Rectal smooth muscle tissue (tissue), 1 donor: ENCODE measurements around the gene CPOX.

Experiments
- H3K27ac ChIP-seq: one replicate; pipeline ENCODE4 v1.7.0; 2013; ENCODE audit warnings: low read depth, low read length, inconsistent platforms
- H3K27me3 ChIP-seq: one replicate; pipeline ENCODE4 v1.7.0; 2013; ENCODE audit warnings: low read length; ENCODE audit not compliant: control insufficient read depth, insufficient read depth
- H3K36me3 ChIP-seq: one replicate; pipeline ENCODE4 v1.7.0; 2013; ENCODE audit warnings: low read length; ENCODE audit not compliant: control insufficient read depth, insufficient read depth
- H3K4me1 ChIP-seq: one replicate; pipeline ENCODE4 v1.7.0; 2013; ENCODE audit warnings: low read length; ENCODE audit not compliant: control insufficient read depth, insufficient read depth
- H3K4me3 ChIP-seq: one replicate; pipeline ENCODE4 v1.7.0; 2013; ENCODE audit warnings: low read length
- H3K9ac ChIP-seq: one replicate; pipeline ENCODE4 v1.7.0; 2013; ENCODE audit warnings: low read length

Gene CPOX

GRCh38 chr3:98608029-98608428 lies 14.6 kb upstream of the CPOX start:
- no peaks in the 10 kb centered on the region for H3K36me3 ChIP-seq
- H3K4me3 ChIP-seq, result no peak overlapping the region
- no peak overlapping the region for H3K27ac ChIP-seq
- no peaks in the 10 kb centered on the region for H3K27me3 ChIP-seq
- no peaks in the 10 kb centered on the region for H3K4me1 ChIP-seq
- no peak overlapping the region for H3K9ac ChIP-seq

GRCh38 chr3:98603580-98603979 lies 10.2 kb upstream of the CPOX start:
- Histone ChIP-seq H3K27ac (no peak overlapping the region), H3K4me1 (no peaks in the 10 kb centered on the region), H3K9ac (no peak overlapping the region), H3K36me3 (no peaks in the 10 kb centered on the region), H3K27me3 (no peaks in the 10 kb centered on the region), H3K4me3 (no peak overlapping the region)

- Histone ChIP-seq H3K27me3 (no peaks in the 10 kb centered on the region), H3K9ac (no peak overlapping the region), H3K27ac (no peak overlapping the region), H3K36me3 (no peaks in the 10 kb centered on the region), H3K4me3 (no peak overlapping the region), H3K4me1 (no peaks in the 10 kb centered on the region)
These were observed 8.8 kb upstream of the CPOX start for GRCh38 chr3:98602078-98602678.

- Histone ChIP-seq H3K27me3 (no peaks in the 10 kb centered on the region), H3K4me3 (no peak overlapping the region), H3K36me3 (no peaks in the 10 kb centered on the region), H3K9ac (no peak overlapping the region), H3K27ac (no peak overlapping the region), H3K4me1 (no peaks in the 10 kb centered on the region)
These were observed 7.8 kb upstream of the CPOX start for GRCh38 chr3:98601180-98601579.

- Histone ChIP-seq H3K27ac (no peak overlapping the region), H3K9ac (no peak overlapping the region), H3K36me3 (no peaks in the 10 kb centered on the region), H3K4me1 (no peaks in the 10 kb centered on the region), H3K27me3 (no peaks in the 10 kb centered on the region), H3K4me3 (no peak overlapping the region)
These were observed 7.1 kb upstream of the CPOX start for GRCh38 chr3:98600412-98601095.

GRCh38 chr3:98599647-98600411 lies 6.4 kb upstream of the CPOX start:
- H3K4me1 ChIP-seq, result no peaks in the 10 kb centered on the region
- H3K27me3 ChIP-seq, result no peaks in the 10 kb centered on the region
- H3K36me3 ChIP-seq, result no peaks in the 10 kb centered on the region
- no peak overlapping the region for H3K9ac ChIP-seq
- H3K4me3 ChIP-seq, result no peak overlapping the region
- no peak overlapping the region for H3K27ac ChIP-seq

- no peak overlapping the region for H3K27ac ChIP-seq
- H3K4me3 ChIP-seq, result no peak overlapping the region
- H3K36me3 ChIP-seq, result no peaks in the 10 kb centered on the region
- no peak overlapping the region for H3K9ac ChIP-seq
- H3K4me1 ChIP-seq, result no peaks in the 10 kb centered on the region
- H3K27me3 ChIP-seq, result no peaks in the 10 kb centered on the region
These were observed 5.1 kb upstream of the CPOX start for GRCh38 chr3:98598492-98598891.

GRCh38 chr3:98596541-98597500 lies 3.4 kb upstream of the CPOX start:
- peaks cover 6% of the 10 kb centered on the region for H3K4me1 ChIP-seq
- no peak overlapping the region for H3K27ac ChIP-seq
- no peaks in the 10 kb centered on the region for H3K27me3 ChIP-seq
- H3K9ac ChIP-seq, result no peak overlapping the region
- no peaks in the 10 kb centered on the region for H3K36me3 ChIP-seq
- H3K4me3 ChIP-seq, result no peak overlapping the region

- H3K27me3 ChIP-seq, result no peaks in the 10 kb centered on the region
- H3K36me3 ChIP-seq, result no peaks in the 10 kb centered on the region
- H3K4me3 ChIP-seq, result no peak overlapping the region
- H3K27ac ChIP-seq, result no peak overlapping the region
- H3K4me1 ChIP-seq, result peaks cover 8% of the 10 kb centered on the region
- H3K9ac ChIP-seq, result no peak overlapping the region
These were observed 2.7 kb upstream of the CPOX start for GRCh38 chr3:98596087-98596486.

GRCh38 chr3:98594628-98595324 lies 1.4 kb upstream of the CPOX start:
- Histone ChIP-seq H3K4me3 (no peak overlapping the region), H3K36me3 (peaks cover 3% of the 10 kb centered on the region), H3K27me3 (no peaks in the 10 kb centered on the region), H3K9ac (no peak overlapping the region), H3K27ac (no peak overlapping the region), H3K4me1 (peaks cover 8% of the 10 kb centered on the region)

GRCh38 chr3:98592345-98592935 lies 971 bp downstream of the CPOX start:
- Histone ChIP-seq H3K36me3 (peaks cover 3% of the 10 kb centered on the region), H3K27ac (no peak overlapping the region), H3K9ac (no peak overlapping the region)

More at GRCh38 chr3:98592345-98592935, 971 bp downstream of the CPOX start:
- H3K4me1 ChIP-seq, result peaks cover 8% of the 10 kb centered on the region
- no peaks in the 10 kb centered on the region for H3K27me3 ChIP-seq
- H3K4me3 ChIP-seq, result peak overlapping the region; percentile 75
